A549 (cell line): ENCODE results near the gene SMTNL2. TPM values are rescaled to one million over a fixed set of nuclear protein-coding genes. Genes with fewer than 3 reads are reported as not detected.

ENCODE experiments used
- ATAC-seq, 2 experiments: fragments of 200-7000 bp in 1 of 2; fragments of >200 bp in 1 of 2; cut with Nextera tagmentation in 1 of 2; cut with Tn5 transposase in 1 of 2; 3 replicates each; pipeline versions ENCODE4 v1.8.0 to v1.9.1; 2018 to 2020; ENCODE audit warnings: mild to moderate bottlenecking in 1 of 2, moderate library complexity in 1 of 2
- CTCF ChIA-PET: fragments of 300-600 bp; sonication (Branson Sonifier 250); formaldehyde crosslinking; extraction: SDS; loops from one replicate; lab custom pipeline; 2021; ENCODE audit warnings: antibody characterized with exemption, inconsistent platforms; lab: Yijun Ruan, JAX
- POLR2A ChIA-PET: fragments of 350-600 bp; formaldehyde crosslinking; extraction: SDS; loops from one replicate; lab custom pipeline; 2021; ENCODE audit warnings: antibody characterized with exemption, inconsistent platforms; lab: Yijun Ruan, JAX
- DNase-seq, 2 experiments: peaks; one replicate each; pipeline versions ENCODE4 v3.0.0 to v3.0.0-alpha.2; 2011 to 2016; ENCODE audit warnings: low read depth in 1 of 2, low spot score in 1 of 2
- FAIRE-seq: peaks from 2 replicates; lab custom pipeline; 2011; peaks lifted over from hg19 to GRCh38; lab: Jason Lieb, UNC
- H3K27ac ChIP-seq, 2 experiments: fragments of >200 bp; sonication (Bioruptor Twin); formaldehyde crosslinking; 3 replicates each; pipeline ENCODE4 v1.5.1; 2016 to 2017
- H3K4me1 ChIP-seq: fragments of >200 bp; sonication (Bioruptor Twin); formaldehyde crosslinking; 3 replicates; pipeline ENCODE4 v1.6.1; 2016
- H3K4me2 ChIP-seq: fragments of >200 bp; sonication (Bioruptor Twin); formaldehyde crosslinking; 3 replicates; pipeline ENCODE4 v1.6.1; 2016
- H3K4me3 ChIP-seq: fragments of >200 bp; sonication (Bioruptor Twin); formaldehyde crosslinking; 3 replicates; pipeline ENCODE4 v1.5.1; 2016
- H3K9me3 ChIP-seq: fragments of >200 bp; sonication (Bioruptor Twin); formaldehyde crosslinking; 3 replicates; pipeline ENCODE4 v1.6.1; 2016
- BCL3 ChIP-seq: fragments of >200 bp; sonication (Bioruptor Twin); formaldehyde crosslinking; IDR thresholded peaks from 3 replicates; pipeline ENCODE4 v1.6.1; 2016
- CBX2 ChIP-seq: fragments of 200-600 bp; sonication (generic); IDR thresholded peaks from 2 replicates; pipeline ENCODE4 v1.6.1; 2016; ENCODE audit warnings: low read depth, mild to moderate bottlenecking, borderline replicate concordance
- CEBPB ChIP-seq, 2 experiments: fragments of >200 bp in 1 of 2; sonication (Bioruptor Twin) in 1 of 2; formaldehyde crosslinking in 1 of 2; IDR thresholded peaks; 2 replicates each; pipeline ENCODE4 v1.6.1; 2012 to 2016
- CHD2 ChIP-seq: fragments of 150-350 bp; IDR thresholded peaks from 2 replicates; pipeline ENCODE4 v1.6.1; 2014; ENCODE audit warnings: low read length; ENCODE audit not compliant: partially characterized antibody
- EHMT2 ChIP-seq: fragments of 200-600 bp; sonication (generic); IDR thresholded peaks from 2 replicates; pipeline ENCODE4 v1.6.1; 2016; ENCODE audit warnings: antibody characterized with exemption, low read depth, mild to moderate bottlenecking, moderate library complexity
- ESRRA ChIP-seq: fragments of 150-350 bp; IDR thresholded peaks from 2 replicates; pipeline ENCODE4 v1.6.1; 2014; ENCODE audit warnings: mild to moderate bottlenecking, low read length, borderline replicate concordance
- FOSL2 ChIP-seq, 2 experiments: fragments of 450-650 bp in 1 of 2; fragments of >200 bp in 1 of 2; sonication (Bioruptor Twin) in 1 of 2; formaldehyde crosslinking; IDR thresholded peaks; 2 replicates each; pipeline versions ENCODE4 v1.5.0 to v1.6.1; 2016 to 2020; ENCODE audit warnings: mild to moderate bottlenecking in 1 of 2, moderate library complexity in 1 of 2
- HDAC2 ChIP-seq: fragments of 200-600 bp; sonication (generic); IDR thresholded peaks from 2 replicates; pipeline ENCODE4 v1.6.1; 2016
- HOXA7 ChIP-seq: fragments of 250-450 bp; sonication (Bioruptor Pico); IDR thresholded peaks from 2 replicates; pipeline ENCODE4 v1.5.0; 2020; ENCODE audit warnings: mild to moderate bottlenecking, moderate library complexity
- HOXB5 ChIP-seq: fragments of 250-450 bp; sonication (Bioruptor Pico); IDR thresholded peaks from 2 replicates; pipeline ENCODE4 v1.5.0; 2020; ENCODE audit warnings: mild to moderate bottlenecking, moderate library complexity
- JUN ChIP-seq, 2 experiments: fragments of >200 bp; sonication (Bioruptor Twin); formaldehyde crosslinking; IDR thresholded peaks; 2 replicates in 1 of 2; 3 replicates in 1 of 2; pipeline ENCODE4 v1.6.1; 2016 to 2017
- KDM1A ChIP-seq: fragments of 200-600 bp; sonication (generic); IDR thresholded peaks from 2 replicates; pipeline ENCODE4 v1.6.1; 2016; ENCODE audit warnings: low read depth, mild to moderate bottlenecking
- KDM5A ChIP-seq: fragments of 200-600 bp; sonication (generic); IDR thresholded peaks from 2 replicates; pipeline ENCODE4 v1.6.1; 2016; ENCODE audit warnings: antibody characterized with exemption, mild to moderate bottlenecking
- MAZ ChIP-seq: fragments of 150-350 bp; IDR thresholded peaks from 2 replicates; pipeline ENCODE4 v1.6.1; 2014; ENCODE audit warnings: antibody characterized with exemption, low read depth, low read length, borderline replicate concordance
- MYC ChIP-seq: IDR thresholded peaks from 2 replicates; pipeline ENCODE4 v1.6.1; 2012; ENCODE audit warnings: mild to moderate bottlenecking, inconsistent platforms, low read length, improper control_type of control experiment, borderline replicate concordance
- NFE2L2 ChIP-seq: fragments of 150-350 bp; conservative IDR thresholded peaks from 2 replicates; pipeline ENCODE4 v1.6.1; 2014; ENCODE audit warnings: low read length
- NPAS2 ChIP-seq: fragments of 250-450 bp; sonication (Bioruptor Pico); IDR thresholded peaks from 2 replicates; pipeline ENCODE4 v1.8.0; 2022; ENCODE audit warnings: mild to moderate bottlenecking, moderate library complexity, borderline replicate concordance
- PBX3 ChIP-seq: IDR thresholded peaks from 2 replicates; pipeline ENCODE4 v1.6.1; 2012
- RAD21 ChIP-seq, 2 experiments: fragments of >200 bp in 1 of 2; sonication (Bioruptor Twin) in 1 of 2; formaldehyde crosslinking in 1 of 2; IDR thresholded peaks in 1 of 2; conservative IDR thresholded peaks in 1 of 2; 2 replicates in 1 of 2; 3 replicates in 1 of 2; pipeline ENCODE4 v1.6.1; 2012 to 2018; ENCODE audit warnings: inconsistent platforms in 1 of 2
- RARB ChIP-seq: fragments of 250-450 bp; sonication (Bioruptor Pico); IDR thresholded peaks from 2 replicates; pipeline ENCODE4 v1.8.0; 2021; ENCODE audit warnings: mild to moderate bottlenecking, moderate library complexity
- RFX5 ChIP-seq: fragments of 450-650 bp; IDR thresholded peaks from 2 replicates; pipeline ENCODE4 v1.7.1; 2014; ENCODE audit warnings: antibody characterized with exemption, mild to moderate bottlenecking, moderate library complexity
- RNF2 ChIP-seq: fragments of 200-600 bp; sonication (generic); IDR thresholded peaks from 2 replicates; pipeline ENCODE4 v1.6.1; 2016; ENCODE audit warnings: low read depth, mild to moderate bottlenecking, antibody characterized with exemption, moderate library complexity, borderline replicate concordance
- SREBF2 ChIP-seq: fragments of 450-650 bp; IDR thresholded peaks from 2 replicates; pipeline ENCODE4 v1.6.1; 2014; ENCODE audit warnings: mild to moderate bottlenecking, moderate library complexity
- USF2 ChIP-seq: fragments of 450-650 bp; IDR thresholded peaks from 2 replicates; pipeline ENCODE4 v1.6.1; 2014; ENCODE audit warnings: antibody characterized with exemption
- ZFP36 ChIP-seq: fragments of 450-650 bp; IDR thresholded peaks from 2 replicates; pipeline ENCODE4 v1.6.1; 2014; ENCODE audit warnings: borderline replicate concordance; ENCODE audit not compliant: partially characterized antibody
- ZNF302 ChIP-seq: fragments of 250-450 bp; sonication (Bioruptor Pico); IDR thresholded peaks from 2 replicates; pipeline ENCODE4 v1.9.0; 2021; ENCODE audit warnings: inconsistent platforms, mild to moderate bottlenecking, moderate library complexity
- ZSCAN20 ChIP-seq: fragments of 250-450 bp; sonication (Bioruptor Pico); IDR thresholded peaks from 2 replicates; pipeline ENCODE4 v1.8.0; 2022; ENCODE audit warnings: mild to moderate bottlenecking, moderate library complexity
- WGBS: methylation state at CpG from one replicate; pipeline ENCODE4 v1.1.6; 2017; ENCODE audit errors: missing lambda C conversion rate; 5-methylcytosine and 5-hydroxymethylcytosine counted together
- polyA plus RNA-seq, 4 experiments: library from polyadenylated mRNA; depleted of rRNA in 3 of 4; stranded (reverse); fragments of >200 nt; fragmentation: RNase III in 1 of 4; extraction: RNeasy Plus Mini Kit Qiagen cat#74134 plus additional on column Dnase treatment in 1 of 4; gene quantifications; 2 replicates in 3 of 4; 3 replicates in 1 of 4; pipeline ENCODE4 v1.2.3, GENCODE V29; 2011 to 2017

Gene SMTNL2
- polyA plus RNA-seq, 2 of the 4 experiments (the other 2 are of a cell fraction): 0.05 to 0.06 TPM

GRCh38 chr17:4553669-4554068 is 30.7 kb upstream of the SMTNL2 start:
- FAIRE-seq (no peak), DNase-seq (no peak), ATAC-seq (no peak)
- Histone ChIP-seq H3K27ac (peak overlapping the region; percentile 84 to 89; a peak in 5 of 6 replicates), H3K9me3 (no peaks in the 10 kb centered on the region), H3K4me2 (peak overlapping the region; percentile 87), H3K4me1 (peaks cover 28% of the 10 kb centered on the region), H3K4me3 (peak overlapping the region; percentile 92)
- ChIA-PET CTCF (interaction anchor here (0.8 to 5.9 kb wide), 4 partner anchors 12 to 72 kb away, joined by 4 to 78 read pairs (median 5); no protein-coding TSS in a partner anchor), POLR2A (no interaction called here)
- WGBS: 79% methylated on average over 9 of the region's 9 CpGs
- TF ChIP-seq KDM5A: no peak
- TF ChIP-seq HOXA7 (CRISPR knock-in tag): no peak
- no peak for TF ChIP-seq FOSL2 (IDR thresholded peaks at IDR 0.05)
- TF ChIP-seq FOSL2 (CRISPR knock-in tag; IDR thresholded peaks at IDR 0.05): no peak
- TF ChIP-seq KDM1A: no peak
- TF ChIP-seq NPAS2 (CRISPR knock-in tag): no peak
- no peak for TF ChIP-seq RNF2
- no peak for TF ChIP-seq ZNF302 (CRISPR knock-in tag)
- TF ChIP-seq JUN (IDR thresholded peaks at IDR 0.05): no peak
- TF ChIP-seq ZSCAN20: no peak
- TF ChIP-seq MYC: no peak
- TF ChIP-seq HOXB5: no peak
- no peak for TF ChIP-seq EHMT2
- no peak for TF ChIP-seq ESRRA
- TF ChIP-seq NFE2L2: no peak
- no peak for TF ChIP-seq HDAC2
- no peak for TF ChIP-seq USF2
- no peak for TF ChIP-seq RFX5
- TF ChIP-seq PBX3: no peak
- no peak for TF ChIP-seq SREBF2

GRCh38 chr17:4554441-4554996 is 29.8 kb upstream of the SMTNL2 start:
- Histone ChIP-seq H3K27ac (peak overlapping the region; percentile 84 to 89), H3K4me3 (peak overlapping the region; percentile 92), H3K4me1 (peaks cover 23% of the 10 kb centered on the region), H3K9me3 (no peaks in the 10 kb centered on the region), H3K4me2 (peak overlapping the region; percentile 87)
- ATAC-seq (peak; percentile 0 to 18; a peak in 3 of 6 replicates), DNase-seq (no peak), FAIRE-seq (no peak)
- CTCF ChIA-PET: interaction anchor here (0.8 to 5.9 kb wide), 6 partner anchors 11 to 71 kb away, joined by 3 to 78 read pairs (median 4); no protein-coding TSS in a partner anchor
- POLR2A ChIA-PET: interaction anchor here (1.3 to 2.3 kb wide), 3 partner anchors 11 to 56 kb away, joined by 3 to 13 read pairs (median 4); partner anchors contain the start of gene SPNS2
- no peak for TF ChIP-seq PBX3
- no peak for TF ChIP-seq BCL3
- TF ChIP-seq ZFP36: no peak
- TF ChIP-seq HDAC2: no peak
- no peak for TF ChIP-seq NPAS2 (CRISPR knock-in tag)
- TF ChIP-seq NFE2L2: no peak
- no peak for TF ChIP-seq EHMT2
- no peak for TF ChIP-seq RAD21 (conservative IDR thresholded peaks at IDR 0.05 in 1 of 2, IDR thresholded peaks at IDR 0.05 in 1 of 2)
- TF ChIP-seq CHD2: no peak
- no peak for TF ChIP-seq MAZ
- no peak for TF ChIP-seq HOXA7 (CRISPR knock-in tag)
- no peak for TF ChIP-seq KDM1A
- no peak for TF ChIP-seq HOXB5
- no peak for TF ChIP-seq CEBPB (IDR thresholded peaks at IDR 0.05)
- TF ChIP-seq CBX2: no peak
- TF ChIP-seq RARB (CRISPR knock-in tag): no peak
- WGBS: 18% methylated on average over 10 of the region's 18 CpGs
